GM10248 (cell line): ENCODE measurements around the gene ZNF396.

Source experiments
- CTCF ChIA-PET: fragments of 300-600 bp; sonication (Branson Sonifier 250); formaldehyde crosslinking; extraction: SDS; loops from one replicate; lab custom pipeline; 2021; ENCODE audit warnings: antibody characterized with exemption; lab: Yijun Ruan, JAX
- POLR2A ChIA-PET: fragments of 350-650 bp; sonication (Branson Sonifier 250); formaldehyde crosslinking; extraction: SDS; loops from one replicate; lab custom pipeline; 2020; ENCODE audit warnings: antibody characterized with exemption; lab: Yijun Ruan, JAX
- DNase-seq: peaks from one replicate; pipeline ENCODE4 v3.0.0; 2012; ENCODE audit errors: extremely low spot score
- TF ChIP-seq, protein P1 (sequence below): IDR thresholded peaks from 2 replicates; pipeline ENCODE4 v1.5.1; 2012; ENCODE audit warnings: mild to moderate bottlenecking, low read depth; ENCODE audit errors: extremely low read depth, missing control alignments, control extremely low read depth

ZNF396 gene

DNA sequence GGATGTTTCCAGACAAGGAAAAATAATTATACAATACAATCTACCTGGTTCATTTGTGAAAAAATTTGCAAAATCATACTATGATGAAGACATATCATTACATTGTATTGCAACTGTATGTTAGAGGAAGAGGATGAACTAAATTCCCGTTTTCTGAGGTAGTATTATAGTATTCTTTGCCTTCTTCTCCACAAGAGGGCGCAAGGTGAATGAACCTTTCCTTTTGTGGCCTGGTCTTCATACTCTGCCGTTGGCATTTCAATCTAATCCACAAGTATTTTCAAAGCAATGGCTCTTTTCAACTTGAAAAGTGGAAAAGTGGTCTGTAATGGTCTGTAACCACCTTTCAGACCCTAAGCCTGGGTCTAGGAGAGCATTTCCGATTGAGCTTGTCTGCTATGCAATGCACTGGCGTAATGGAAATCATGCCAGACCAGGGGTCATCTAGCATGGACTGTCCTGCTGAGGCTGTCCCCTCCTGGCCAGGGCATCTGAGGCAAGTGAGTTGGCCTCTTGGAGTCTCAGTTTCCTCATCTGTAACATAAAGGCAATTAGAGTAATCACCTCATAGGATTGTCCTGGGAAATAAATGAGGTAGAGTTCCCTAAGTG, 30.8 kb upstream of the ZNF396 start:
- TF ChIP-seq, protein P1, sequence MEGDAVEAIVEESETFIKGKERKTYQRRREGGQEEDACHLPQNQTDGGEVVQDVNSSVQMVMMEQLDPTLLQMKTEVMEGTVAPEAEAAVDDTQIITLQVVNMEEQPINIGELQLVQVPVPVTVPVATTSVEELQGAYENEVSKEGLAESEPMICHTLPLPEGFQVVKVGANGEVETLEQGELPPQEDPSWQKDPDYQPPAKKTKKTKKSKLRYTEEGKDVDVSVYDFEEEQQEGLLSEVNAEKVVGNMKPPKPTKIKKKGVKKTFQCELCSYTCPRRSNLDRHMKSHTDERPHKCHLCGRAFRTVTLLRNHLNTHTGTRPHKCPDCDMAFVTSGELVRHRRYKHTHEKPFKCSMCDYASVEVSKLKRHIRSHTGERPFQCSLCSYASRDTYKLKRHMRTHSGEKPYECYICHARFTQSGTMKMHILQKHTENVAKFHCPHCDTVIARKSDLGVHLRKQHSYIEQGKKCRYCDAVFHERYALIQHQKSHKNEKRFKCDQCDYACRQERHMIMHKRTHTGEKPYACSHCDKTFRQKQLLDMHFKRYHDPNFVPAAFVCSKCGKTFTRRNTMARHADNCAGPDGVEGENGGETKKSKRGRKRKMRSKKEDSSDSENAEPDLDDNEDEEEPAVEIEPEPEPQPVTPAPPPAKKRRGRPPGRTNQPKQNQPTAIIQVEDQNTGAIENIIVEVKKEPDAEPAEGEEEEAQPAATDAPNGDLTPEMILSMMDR, result peak; percentile 61
- POLR2A ChIA-PET, result no interaction called here
- CTCF ChIA-PET, result interaction anchor here (0.7 to 2.3 kb wide), 17 partner anchors 10 to 274 kb away, joined by 3 to 13 read pairs (median 4); no protein-coding TSS in a partner anchor
- DNase-seq, result peak; percentile 68

DNA sequence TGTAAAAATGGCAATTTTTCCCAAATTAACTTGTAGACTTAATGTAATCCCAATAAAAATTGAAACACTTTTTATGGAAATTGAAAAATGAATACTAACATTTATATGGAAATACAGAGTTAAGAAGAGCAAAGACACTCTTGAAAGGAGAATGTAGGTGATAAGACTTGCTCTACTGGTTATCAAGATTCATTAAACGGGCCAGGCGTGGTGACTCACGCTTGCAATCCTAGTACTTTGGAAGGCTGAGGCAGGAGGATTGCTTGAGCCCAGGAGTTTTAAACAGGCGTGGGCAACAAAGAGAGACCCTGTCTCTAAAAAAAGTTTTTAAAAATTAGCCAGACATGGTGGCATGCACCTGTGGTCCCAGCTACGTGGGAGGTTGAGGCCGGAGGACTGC, 29.5 kb upstream of the ZNF396 start:
- POLR2A ChIA-PET, result no interaction called here
- TF ChIP-seq, protein P1, result no peak
- CTCF ChIA-PET, result interaction anchor here (1.0 kb wide), 1 partner anchor 179 kb away, joined by 3 read pairs; no protein-coding TSS in a partner anchor
- DNase-seq, result no peak

DNA sequence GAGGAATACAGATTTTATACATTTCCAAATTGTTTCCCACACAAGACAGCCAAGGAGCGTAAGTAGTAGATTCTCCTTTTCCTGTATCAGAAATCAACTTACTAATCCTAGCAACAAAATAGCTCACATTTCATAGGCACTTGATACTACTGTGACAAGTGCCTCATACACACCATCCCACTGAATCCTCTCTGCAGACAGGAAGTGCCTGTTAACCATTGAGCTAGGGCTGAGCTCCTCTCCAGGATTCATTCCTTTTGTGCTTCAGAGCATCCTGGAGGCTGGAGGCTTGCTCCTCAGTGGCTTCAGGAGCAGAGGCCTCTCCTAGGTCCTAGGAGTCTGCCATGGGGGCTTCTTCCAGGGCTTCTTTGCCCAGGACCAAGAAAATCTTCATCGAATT, 20.8 kb upstream of the ZNF396 start:
- POLR2A ChIA-PET, result no interaction called here
- TF ChIP-seq, protein P1, result no peak
- DNase-seq, result no peak
- CTCF ChIA-PET, result interaction anchor here (3.0 to 5.5 kb wide), 2 partner anchors 10 to 13 kb away, joined by 13 to 38 read pairs; no protein-coding TSS in a partner anchor

DNA sequence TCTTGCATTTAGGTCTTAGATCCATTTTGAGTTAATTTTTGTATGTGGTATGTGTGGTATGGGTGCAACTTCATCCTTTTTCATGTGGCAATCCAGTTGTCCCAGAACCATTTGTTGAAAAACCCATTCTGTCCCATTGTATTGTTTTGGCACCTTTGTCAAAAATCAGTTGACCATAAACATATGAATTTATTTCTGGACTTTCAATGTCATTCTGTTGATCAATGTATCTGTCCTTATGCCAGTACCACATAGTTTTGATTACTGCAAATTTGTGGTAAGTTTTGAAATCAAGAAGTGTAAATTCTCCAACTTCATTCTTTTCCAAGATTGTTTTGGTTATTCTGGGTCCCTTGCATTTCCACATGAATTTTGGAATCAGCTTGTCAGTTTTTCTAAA, 16.6 kb upstream of the ZNF396 start:
- ChIA-PET POLR2A (no interaction called here), CTCF (interaction anchor here (0.7 to 1.1 kb wide), 3 partner anchors 14 to 114 kb away, joined by 3 to 4 read pairs (median 3); no protein-coding TSS in a partner anchor)
- TF ChIP-seq, protein P1, result no peak
- no peak for DNase-seq

DNA sequence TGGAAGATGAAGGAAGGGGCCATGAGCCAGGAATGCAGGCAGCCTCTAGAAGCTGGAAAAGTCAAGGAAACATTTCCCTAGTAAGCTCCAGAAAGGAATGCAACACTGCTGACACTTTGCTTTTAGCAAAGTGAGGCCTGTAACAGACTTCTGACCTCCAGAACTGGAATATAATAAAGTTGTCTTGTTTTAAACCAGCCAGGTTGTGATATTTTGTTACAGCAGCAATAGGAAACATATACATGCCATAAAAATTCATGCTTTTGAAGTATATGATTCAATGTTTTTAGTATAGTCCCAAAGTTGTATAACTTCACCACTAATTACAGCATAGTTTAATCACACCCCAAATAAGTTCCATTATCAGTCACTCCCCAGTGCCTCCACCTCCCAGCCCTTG, 15.2 kb upstream of the ZNF396 start:
- CTCF ChIA-PET, result interaction anchor here (1.1 kb wide), 1 partner anchor 116 kb away, joined by 3 read pairs; no protein-coding TSS in a partner anchor
- TF ChIP-seq, protein P1, result no peak
- POLR2A ChIA-PET, result no interaction called here
- no peak for DNase-seq

DNA sequence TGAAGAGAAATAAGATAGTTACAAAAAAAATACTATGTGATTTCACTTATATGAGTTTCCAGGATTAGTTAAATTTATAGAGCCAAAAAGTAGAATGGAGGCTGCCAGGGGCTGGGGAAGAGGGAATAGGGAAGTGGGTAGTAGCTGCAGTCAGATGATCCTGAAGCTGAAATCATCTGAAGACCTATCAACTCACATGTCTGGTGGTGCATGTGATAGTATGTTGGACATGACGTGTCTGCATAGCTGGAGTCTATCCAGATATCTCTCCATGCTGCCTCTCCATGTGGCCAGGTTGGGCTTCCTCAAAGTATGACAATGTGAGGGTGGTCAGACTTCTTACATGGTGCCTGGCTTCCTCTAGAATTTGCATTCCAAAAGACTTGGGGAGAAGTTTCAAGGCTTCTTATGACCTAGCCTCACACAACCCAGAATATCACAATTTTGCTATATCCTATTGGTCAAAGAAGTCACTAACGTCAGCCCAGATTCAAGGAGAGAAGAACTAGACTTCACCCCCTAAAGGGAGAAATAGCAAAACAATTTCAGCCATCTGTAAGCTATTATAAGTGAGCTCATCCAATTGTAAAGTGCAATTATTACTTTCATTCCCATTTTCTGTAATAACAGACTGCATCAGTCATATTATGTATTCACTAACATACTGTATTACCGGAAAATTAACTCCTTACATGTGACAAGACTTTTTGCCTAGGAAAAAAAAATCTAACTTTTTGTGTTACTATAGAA, 14.0 kb upstream of the ZNF396 start:
- TF ChIP-seq, protein P1, result no peak
- POLR2A ChIA-PET, result interaction anchor here (0.6 kb wide), 1 partner anchor 151 kb away, joined by 5 read pairs; the partner anchor contains the start of gene ZNF397
- no peak for DNase-seq
- CTCF ChIA-PET, result no interaction called here
